Stimulated activated naive CD4-positive, alpha-beta T cell treated with Interleukin-2 at 50 U/mL for 16 hours (primary cell): ENCODE measurements around the gene IQCC.
A peak's percentile ranks its signal among the peaks of the same experiment; 100 is the strongest.

ENCODE experiments used
- DNase-seq: peaks from one replicate; lab custom pipeline; 2025; lab: John Stamatoyannopoulos, UW

Gene IQCC

GRCh38 chr1:32195972-32196823 is 9.3 kb upstream of the IQCC start:
- DNase-seq: no peak

GRCh38 chr1:32197074-32197473 is 8.4 kb upstream of the IQCC start:
- no peak for DNase-seq

GRCh38 chr1:32197837-32198236 is 7.6 kb upstream of the IQCC start:
- DNase-seq: no peak

- DNase-seq: no peak
Observed at GRCh38 chr1:32198237-32199042, 7.0 kb upstream of the IQCC start.

- DNase-seq: no peak
Observed at GRCh38 chr1:32199043-32199716, 6.3 kb upstream of the IQCC start.

GRCh38 chr1:32199717-32200072 is 5.8 kb upstream of the IQCC start:
- no peak for DNase-seq

GRCh38 chr1:32200226-32201010 is 5.1 kb upstream of the IQCC start, which contains the start of gene CCDC28B:
Gene CCDC28B (plus strand): TSS chr1:32200595. CDS start chr1:32201936, 1,341 bp downstream.
- DNase-seq: peak; percentile 57

- DNase-seq: peak; percentile 75
Observed at GRCh38 chr1:32201011-32201855, 4.2 kb upstream of the IQCC start.

GRCh38 chr1:32204943-32205361 is 519 bp upstream of the IQCC start:
- no peak for DNase-seq

- DNase-seq: no peak
Observed at GRCh38 chr1:32208469-32208868, 3.0 kb downstream of the IQCC start.

GRCh38 chr1:32208891-32209328 is 3.4 kb downstream of the IQCC start, which contains the start of gene DCDC2B:
Gene DCDC2B (plus strand): TSS chr1:32209089. CDS start chr1:32209094, 5 bp downstream.
- DNase-seq: no peak

GRCh38 chr1:32215629-32216480 is 10.4 kb downstream of the IQCC start:
- DNase-seq: peak; percentile 40

- no peak for DNase-seq
Observed at GRCh38 chr1:32216566-32216965, 11.1 kb downstream of the IQCC start.

GRCh38 chr1:32219022-32219421 is 13.6 kb downstream of the IQCC start:
- DNase-seq: no peak

GRCh38 chr1:32220746-32221580 is 15.5 kb downstream of the IQCC start:
- DNase-seq: no peak

- DNase-seq: no peak
Observed at GRCh38 chr1:32221581-32221979, 16.1 kb downstream of the IQCC start.

GRCh38 chr1:32221980-32222755 is 16.7 kb downstream of the IQCC start, which contains the start of the genes EIF3I and TMEM234:
Gene EIF3I (plus strand): TSS chr1:32222407. CDS start chr1:32222442, 35 bp downstream.
Gene TMEM234 (minus strand): TSS chr1:32222353. CDS start chr1:32222322, 31 bp downstream.
- peak; percentile 87 for DNase-seq

GRCh38 chr1:32223683-32224082 is 18.2 kb downstream of the IQCC start:
- DNase-seq: no peak
